Neutrophil (primary cell): ENCODE results near the gene CDH26.

Experiments
- H3K27ac ChIP-seq: fragments of 200-600 bp; sonication (generic); 2 replicates; pipeline ENCODE4 v1.5.1; 2016; ENCODE audit warnings: mild to moderate bottlenecking, moderate library complexity
- H3K27me3 ChIP-seq: fragments of 200-600 bp; sonication (generic); 2 replicates; pipeline ENCODE4 v1.6.0; 2016; ENCODE audit warnings: mild to moderate bottlenecking
- H3K36me3 ChIP-seq: fragments of 200-600 bp; sonication (generic); 2 replicates; pipeline ENCODE4 v1.5.1; 2017
- H3K4me1 ChIP-seq, 2 experiments: fragments of 200-600 bp in 1 of 2; sonication (generic) in 1 of 2; 1 replicate in 1 of 2; 2 replicates in 1 of 2; pipeline versions ENCODE4 v1.5.1 to v1.6.1; 2013 to 2016; ENCODE audit warnings: low read depth in 1 of 2, low read length in 1 of 2, mild to moderate bottlenecking in 1 of 2, moderate library complexity in 1 of 2; ENCODE audit not compliant: control insufficient read depth in 1 of 2, insufficient read depth in 1 of 2
- H3K4me3 ChIP-seq, 2 experiments: fragments of 200-600 bp in 1 of 2; sonication (generic) in 1 of 2; 1 replicate in 1 of 2; 2 replicates in 1 of 2; pipeline ENCODE4 v1.5.1; 2013 to 2016; ENCODE audit warnings: low read depth in 1 of 2, low read length in 1 of 2, mild to moderate bottlenecking in 1 of 2, moderate library complexity in 1 of 2
- H3K9me3 ChIP-seq: fragments of 200-600 bp; sonication (generic); 2 replicates; pipeline ENCODE4 v1.5.1; 2016
- TF ChIP-seq, protein P1 (sequence below): fragments of 200-600 bp; sonication (generic); IDR thresholded peaks from 2 replicates; pipeline ENCODE4 v1.5.1; 2016; ENCODE audit warnings: antibody characterized with exemption

The CDH26 gene

GRCh38 chr20:59958123-59958522 lies at the start of gene CDH26:
Gene CDH26, plus strand, starts transcription at chr20:59958423. Its CDS starts 304 bp downstream, at chr20:59958727.
- Histone ChIP-seq H3K27me3 (no peaks in the 10 kb centered on the region), H3K4me1 (peaks cover 0 to 12% of the 10 kb centered on the region in 2 experiments), H3K36me3 (peaks cover 11% of the 10 kb centered on the region), H3K4me3 (no peak within 1 kb of the TSS), H3K9me3 (no peaks in the 10 kb centered on the region), H3K27ac (no peak within 1 kb of the TSS)
- TF ChIP-seq, protein P1, sequence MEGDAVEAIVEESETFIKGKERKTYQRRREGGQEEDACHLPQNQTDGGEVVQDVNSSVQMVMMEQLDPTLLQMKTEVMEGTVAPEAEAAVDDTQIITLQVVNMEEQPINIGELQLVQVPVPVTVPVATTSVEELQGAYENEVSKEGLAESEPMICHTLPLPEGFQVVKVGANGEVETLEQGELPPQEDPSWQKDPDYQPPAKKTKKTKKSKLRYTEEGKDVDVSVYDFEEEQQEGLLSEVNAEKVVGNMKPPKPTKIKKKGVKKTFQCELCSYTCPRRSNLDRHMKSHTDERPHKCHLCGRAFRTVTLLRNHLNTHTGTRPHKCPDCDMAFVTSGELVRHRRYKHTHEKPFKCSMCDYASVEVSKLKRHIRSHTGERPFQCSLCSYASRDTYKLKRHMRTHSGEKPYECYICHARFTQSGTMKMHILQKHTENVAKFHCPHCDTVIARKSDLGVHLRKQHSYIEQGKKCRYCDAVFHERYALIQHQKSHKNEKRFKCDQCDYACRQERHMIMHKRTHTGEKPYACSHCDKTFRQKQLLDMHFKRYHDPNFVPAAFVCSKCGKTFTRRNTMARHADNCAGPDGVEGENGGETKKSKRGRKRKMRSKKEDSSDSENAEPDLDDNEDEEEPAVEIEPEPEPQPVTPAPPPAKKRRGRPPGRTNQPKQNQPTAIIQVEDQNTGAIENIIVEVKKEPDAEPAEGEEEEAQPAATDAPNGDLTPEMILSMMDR: no peak

GRCh38 chr20:59908855-59909254 lies 49.4 kb upstream of the CDH26 start:
- TF ChIP-seq, protein P1: no peak
- H3K4me1 ChIP-seq: no peaks in the 10 kb centered on the region
- no peaks in the 10 kb centered on the region for H3K9me3 ChIP-seq

GRCh38 chr20:59911041-59911440 lies 47.2 kb upstream of the CDH26 start:
- TF ChIP-seq, protein P1: no peak
- Histone ChIP-seq H3K4me3 (no peak overlapping the region), H3K36me3 (no peaks in the 10 kb centered on the region), H3K4me1 (no peaks in the 10 kb centered on the region), H3K27ac (no peak overlapping the region), H3K9me3 (no peaks in the 10 kb centered on the region), H3K27me3 (no peaks in the 10 kb centered on the region)

More at GRCh38 chr20:59908855-59909254, 49.4 kb upstream of the CDH26 start:
- Histone ChIP-seq H3K36me3 (no peaks in the 10 kb centered on the region), H3K27ac (no peak overlapping the region), H3K4me3 (no peak overlapping the region), H3K27me3 (no peaks in the 10 kb centered on the region)

GRCh38 chr20:59912609-59913008 lies 45.6 kb upstream of the CDH26 start:
- Histone ChIP-seq H3K4me3 (no peak overlapping the region), H3K4me1 (no peaks in the 10 kb centered on the region), H3K27ac (no peak overlapping the region), H3K27me3 (no peaks in the 10 kb centered on the region), H3K9me3 (no peaks in the 10 kb centered on the region), H3K36me3 (no peaks in the 10 kb centered on the region)
- TF ChIP-seq, protein P1: no peak

- Histone ChIP-seq H3K4me1 (no peaks in the 10 kb centered on the region), H3K27ac (no peak overlapping the region), H3K36me3 (no peaks in the 10 kb centered on the region), H3K4me3 (no peak overlapping the region), H3K9me3 (no peaks in the 10 kb centered on the region), H3K27me3 (peaks cover 9% of the 10 kb centered on the region)
- TF ChIP-seq, protein P1: no peak
Observed at GRCh38 chr20:59920944-59921343, 37.3 kb upstream of the CDH26 start.

GRCh38 chr20:59923514-59923913 lies 34.7 kb upstream of the CDH26 start:
- Histone ChIP-seq H3K27ac (no peak overlapping the region), H3K36me3 (no peaks in the 10 kb centered on the region), H3K27me3 (peaks cover 9% of the 10 kb centered on the region), H3K4me1 (no peaks in the 10 kb centered on the region), H3K4me3 (no peak overlapping the region), H3K9me3 (no peaks in the 10 kb centered on the region)
- TF ChIP-seq, protein P1: no peak
